ENCODE results near the gene MDFI.
A peak's percentile ranks its signal among the peaks of the same experiment; 100 is the strongest.

MDFI gene

GRCh38 chr6:41599015-41599851 lies 39.0 kb upstream of the MDFI start:
- Mint-ChIP-seq H3K27ac (no peak overlapping the region), H3K36me3 (ENCODE audit: low read depth) (no peaks in the 10 kb centered on the region), H3K27me3 (peaks cover 4% of the 10 kb centered on the region), H3K9me3 (no peaks in the 10 kb centered on the region), H3K4me3 (no peak overlapping the region), H3K4me1 (peaks cover 7% of the 10 kb centered on the region)
- DNase-seq (no peak), ATAC-seq (no peak)

GRCh38 chr6:41599852-41600445 lies 38.3 kb upstream of the MDFI start:
- ATAC-seq, result no peak
- Mint-ChIP-seq H3K4me1 (peaks cover 7% of the 10 kb centered on the region), H3K36me3 (ENCODE audit: low read depth) (no peaks in the 10 kb centered on the region), H3K9me3 (no peaks in the 10 kb centered on the region), H3K27me3 (peaks cover 4% of the 10 kb centered on the region), H3K4me3 (no peak overlapping the region), H3K27ac (no peak overlapping the region)
- DNase-seq, result no peak

- ATAC-seq, result no peak
- H3K9me3 Mint-ChIP-seq, result no peaks in the 10 kb centered on the region
- peaks cover 7% of the 10 kb centered on the region for H3K4me1 Mint-ChIP-seq
- no peak for DNase-seq
- no peak overlapping the region for H3K4me3 Mint-ChIP-seq
- H3K36me3 Mint-ChIP-seq (ENCODE audit: low read depth), result no peaks in the 10 kb centered on the region
- peaks cover 4% of the 10 kb centered on the region for H3K27me3 Mint-ChIP-seq
- H3K27ac Mint-ChIP-seq, result no peak overlapping the region
Measured at GRCh38 chr6:41600499-41601247, 37.6 kb upstream of the MDFI start.

- Mint-ChIP-seq H3K36me3 (ENCODE audit: low read depth) (no peaks in the 10 kb centered on the region), H3K27me3 (peaks cover 8% of the 10 kb centered on the region), H3K4me1 (peaks cover 7% of the 10 kb centered on the region), H3K27ac (no peak overlapping the region), H3K4me3 (no peak overlapping the region), H3K9me3 (no peaks in the 10 kb centered on the region)
- ATAC-seq (no peak), DNase-seq (no peak)
Measured at GRCh38 chr6:41601248-41601549, 37.1 kb upstream of the MDFI start.

GRCh38 chr6:41602422-41602743 lies 35.9 kb upstream of the MDFI start:
- DNase-seq (no peak), ATAC-seq (no peak)
- Mint-ChIP-seq H3K4me1 (peaks cover 7% of the 10 kb centered on the region), H3K36me3 (ENCODE audit: low read depth) (no peaks in the 10 kb centered on the region), H3K27ac (no peak overlapping the region), H3K9me3 (no peaks in the 10 kb centered on the region), H3K27me3 (peaks cover 8% of the 10 kb centered on the region), H3K4me3 (no peak overlapping the region)

- no peaks in the 10 kb centered on the region for H3K36me3 Mint-ChIP-seq (ENCODE audit: low read depth)
- H3K4me1 Mint-ChIP-seq, result peaks cover 7% of the 10 kb centered on the region
- H3K9me3 Mint-ChIP-seq, result no peaks in the 10 kb centered on the region
- H3K27me3 Mint-ChIP-seq, result peaks cover 8% of the 10 kb centered on the region
- ATAC-seq, result peak; percentile 78
- DNase-seq, result peak; percentile 78
- H3K27ac Mint-ChIP-seq, result no peak overlapping the region
- H3K4me3 Mint-ChIP-seq, result no peak overlapping the region
Measured at GRCh38 chr6:41602864-41603608, 35.2 kb upstream of the MDFI start.

- H3K36me3 Mint-ChIP-seq (ENCODE audit: low read depth), result no peaks in the 10 kb centered on the region
- no peak overlapping the region for H3K4me3 Mint-ChIP-seq
- ATAC-seq (no peak), DNase-seq (no peak)
- no peaks in the 10 kb centered on the region for H3K9me3 Mint-ChIP-seq
- peaks cover 7% of the 10 kb centered on the region for H3K4me1 Mint-ChIP-seq
- no peak overlapping the region for H3K27ac Mint-ChIP-seq
- peaks cover 8% of the 10 kb centered on the region for H3K27me3 Mint-ChIP-seq
Measured at GRCh38 chr6:41604006-41604405, 34.3 kb upstream of the MDFI start.

- H3K4me1 Mint-ChIP-seq, result peaks cover 7% of the 10 kb centered on the region
- H3K27ac Mint-ChIP-seq, result no peak overlapping the region
- peaks cover 8% of the 10 kb centered on the region for H3K27me3 Mint-ChIP-seq
- H3K4me3 Mint-ChIP-seq, result no peak overlapping the region
- no peak for ATAC-seq
- DNase-seq, result no peak
- H3K36me3 Mint-ChIP-seq (ENCODE audit: low read depth), result no peaks in the 10 kb centered on the region
- H3K9me3 Mint-ChIP-seq, result no peaks in the 10 kb centered on the region
Measured at GRCh38 chr6:41605649-41606048, 32.6 kb upstream of the MDFI start.

GRCh38 chr6:41607036-41607435 lies 31.2 kb upstream of the MDFI start:
- Mint-ChIP-seq H3K36me3 (ENCODE audit: low read depth) (no peaks in the 10 kb centered on the region), H3K27me3 (peaks cover 8% of the 10 kb centered on the region)
- ATAC-seq, result no peak

GRCh38 chr6:41607736-41608135 lies 30.5 kb upstream of the MDFI start:
- peaks cover 4% of the 10 kb centered on the region for H3K9me3 Mint-ChIP-seq
- H3K4me3 Mint-ChIP-seq, result no peak overlapping the region
- DNase-seq, result no peak
- H3K27ac Mint-ChIP-seq, result no peak overlapping the region
- peaks cover 6% of the 10 kb centered on the region for H3K27me3 Mint-ChIP-seq
- peaks cover 3% of the 10 kb centered on the region for H3K4me1 Mint-ChIP-seq
- ATAC-seq, result no peak
- H3K36me3 Mint-ChIP-seq (ENCODE audit: low read depth), result peaks cover 2% of the 10 kb centered on the region

More at GRCh38 chr6:41607036-41607435, 31.2 kb upstream of the MDFI start:
- Mint-ChIP-seq H3K27ac (no peak overlapping the region), H3K4me3 (no peak overlapping the region), H3K9me3 (no peaks in the 10 kb centered on the region), H3K4me1 (peaks cover 7% of the 10 kb centered on the region)
- DNase-seq, result no peak

GRCh38 chr6:41608443-41609151 lies 29.7 kb upstream of the MDFI start:
- Mint-ChIP-seq H3K27ac (no peak overlapping the region), H3K4me1 (no peaks in the 10 kb centered on the region), H3K9me3 (peaks cover 4% of the 10 kb centered on the region), H3K4me3 (no peak overlapping the region), H3K27me3 (peaks cover 7% of the 10 kb centered on the region), H3K36me3 (ENCODE audit: low read depth) (peaks cover 2% of the 10 kb centered on the region)
- ATAC-seq (no peak), DNase-seq (no peak)

- DNase-seq, result no peak
- H3K27me3 Mint-ChIP-seq, result peaks cover 9% of the 10 kb centered on the region
- peaks cover 2% of the 10 kb centered on the region for H3K36me3 Mint-ChIP-seq (ENCODE audit: low read depth)
- peaks cover 4% of the 10 kb centered on the region for H3K9me3 Mint-ChIP-seq
- ATAC-seq, result no peak
- no peak overlapping the region for H3K4me3 Mint-ChIP-seq
- no peak overlapping the region for H3K27ac Mint-ChIP-seq
- H3K4me1 Mint-ChIP-seq, result no peaks in the 10 kb centered on the region
Measured at GRCh38 chr6:41614715-41615114, 23.6 kb upstream of the MDFI start.

- no peak overlapping the region for H3K27ac Mint-ChIP-seq
- H3K4me3 Mint-ChIP-seq, result no peak overlapping the region
- ATAC-seq, result no peak
- H3K9me3 Mint-ChIP-seq, result peaks cover 4% of the 10 kb centered on the region
- H3K27me3 Mint-ChIP-seq, result peaks cover 9% of the 10 kb centered on the region
- H3K36me3 Mint-ChIP-seq (ENCODE audit: low read depth), result peaks cover 2% of the 10 kb centered on the region
- no peaks in the 10 kb centered on the region for H3K4me1 Mint-ChIP-seq
- no peak for DNase-seq
Measured at GRCh38 chr6:41615311-41615710, 23.0 kb upstream of the MDFI start.

- no peak overlapping the region for H3K27ac Mint-ChIP-seq
Measured at GRCh38 chr6:41618598-41618997, 19.7 kb upstream of the MDFI start.

More at GRCh38 chr6:41618598-41618997, 19.7 kb upstream of the MDFI start:
- Mint-ChIP-seq H3K9me3 (peaks cover 8% of the 10 kb centered on the region), H3K4me1 (no peaks in the 10 kb centered on the region), H3K27me3 (peaks cover 11% of the 10 kb centered on the region), H3K4me3 (no peak overlapping the region), H3K36me3 (ENCODE audit: low read depth) (no peaks in the 10 kb centered on the region)
- no peak for DNase-seq
- ATAC-seq, result no peak

Data from activated naive CD8-positive, alpha-beta T cell treated with anti-CD3 and anti-CD28 coated beads, Interleukin-2, amount 50 U/mL, for 24 hours (primary cell).